GM12878 (cell line): ENCODE data around the gene SLC22A23. TPM values are rescaled to one million over a fixed set of nuclear protein-coding genes. Genes with fewer than 3 reads are reported as not detected.

Experiments used
- CEBPB ChIP-seq, 2 experiments: fragments of 150-350 bp in 1 of 2; IDR thresholded peaks; 2 replicates each; pipeline ENCODE4 v1.6.1; 2012 to 2014; ENCODE audit warnings: low read depth in 2 of 2, low read length in 2 of 2, borderline replicate concordance in 1 of 2, inconsistent platforms in 1 of 2
- NBN ChIP-seq: fragments of 450-650 bp; IDR thresholded peaks from 2 replicates; pipeline ENCODE4 v1.6.1; 2016
- NKRF ChIP-seq: fragments of 450-650 bp; conservative IDR thresholded peaks from 2 replicates; pipeline ENCODE4 v1.6.1; 2017; ENCODE audit warnings: mild to moderate bottlenecking, moderate library complexity
- RB1 ChIP-seq: fragments of 450-650 bp; formaldehyde crosslinking; IDR thresholded peaks from 2 replicates; pipeline ENCODE4 v1.6.1; 2017; ENCODE audit warnings: mild to moderate bottlenecking, borderline replicate concordance
- TCF3 ChIP-seq: IDR thresholded peaks from 2 replicates; pipeline ENCODE4 v1.6.1; 2012; ENCODE audit warnings: low read depth, mild to moderate bottlenecking, low read length, borderline replicate concordance; ENCODE audit not compliant: insufficient read depth
- ZNF687 ChIP-seq: fragments of 450-650 bp; IDR thresholded peaks from 2 replicates; pipeline ENCODE4 v1.6.1; 2017; ENCODE audit warnings: mild to moderate bottlenecking, moderate library complexity
- polyA plus RNA-seq, 11 experiments: library from polyadenylated mRNA; depleted of rRNA in 4 of 11; unstranded in 6 of 11; stranded (reverse) in 5 of 11; fragments of >200 nt; fragmentation: Nextera tagmentation in 4 of 11; fragmentation: Illumina TruSeq in 1 of 11; extraction: Ambion mirVana in 4 of 11; extraction: Trizol in 1 of 11; gene quantifications; 1 replicate in 1 of 11; 2 replicates in 10 of 11; pipeline versions ENCODE4 v1.2.1 to v1.2.3, GENCODE V29; 2011 to 2016; ENCODE audit warnings: inconsistent platforms in 2 of 11, missing spikeins in 2 of 11, low read depth in 1 of 11
- total RNA-seq, 4 experiments: library from RNA; depleted of rRNA in 3 of 4; stranded (reverse); fragments of >200 nt in 3 of 4; fragmentation: Illumina TruSeq in 1 of 4; extraction: Trizol in 1 of 4; gene quantifications; 2 replicates each; pipeline versions ENCODE4 v1.2.1 to v1.2.3, GENCODE V29; 2013 to 2021
- TF ChIP-seq, protein P1 (sequence below): fragments of 150-350 bp; IDR thresholded peaks from 2 replicates; pipeline ENCODE4 v1.6.1; 2014; ENCODE audit warnings: mild to moderate bottlenecking, low read depth, low read length

The SLC22A23 gene
- total and polyA plus RNA-seq, 10 of the 15 experiments (the other 5 are each of a cell fraction or from before 2014, with no cell fraction given): 0.20 to 2.4 (median 0.74) TPM

- no peak for TF ChIP-seq NKRF
- no peak for TF ChIP-seq TCF3
- no peak for TF ChIP-seq ZNF687
- no peak for TF ChIP-seq CEBPB (IDR thresholded peaks at IDR 0.05; ENCODE audit: borderline replicate concordance in 1 of 2, low read depth in 2 of 2, low read length in 2 of 2)
- TF ChIP-seq NBN: no peak
- TF ChIP-seq RB1: no peak
- TF ChIP-seq, protein P1, sequence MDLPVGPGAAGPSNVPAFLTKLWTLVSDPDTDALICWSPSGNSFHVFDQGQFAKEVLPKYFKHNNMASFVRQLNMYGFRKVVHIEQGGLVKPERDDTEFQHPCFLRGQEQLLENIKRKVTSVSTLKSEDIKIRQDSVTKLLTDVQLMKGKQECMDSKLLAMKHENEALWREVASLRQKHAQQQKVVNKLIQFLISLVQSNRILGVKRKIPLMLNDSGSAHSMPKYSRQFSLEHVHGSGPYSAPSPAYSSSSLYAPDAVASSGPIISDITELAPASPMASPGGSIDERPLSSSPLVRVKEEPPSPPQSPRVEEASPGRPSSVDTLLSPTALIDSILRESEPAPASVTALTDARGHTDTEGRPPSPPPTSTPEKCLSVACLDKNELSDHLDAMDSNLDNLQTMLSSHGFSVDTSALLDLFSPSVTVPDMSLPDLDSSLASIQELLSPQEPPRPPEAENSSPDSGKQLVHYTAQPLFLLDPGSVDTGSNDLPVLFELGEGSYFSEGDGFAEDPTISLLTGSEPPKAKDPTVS: no peak
Measured at GRCh38 chr6:3293271-3294155, 163.3 kb downstream of the SLC22A23 start (continued).
